Measurements from ENCODE around the gene ADSS1.

DNA sequence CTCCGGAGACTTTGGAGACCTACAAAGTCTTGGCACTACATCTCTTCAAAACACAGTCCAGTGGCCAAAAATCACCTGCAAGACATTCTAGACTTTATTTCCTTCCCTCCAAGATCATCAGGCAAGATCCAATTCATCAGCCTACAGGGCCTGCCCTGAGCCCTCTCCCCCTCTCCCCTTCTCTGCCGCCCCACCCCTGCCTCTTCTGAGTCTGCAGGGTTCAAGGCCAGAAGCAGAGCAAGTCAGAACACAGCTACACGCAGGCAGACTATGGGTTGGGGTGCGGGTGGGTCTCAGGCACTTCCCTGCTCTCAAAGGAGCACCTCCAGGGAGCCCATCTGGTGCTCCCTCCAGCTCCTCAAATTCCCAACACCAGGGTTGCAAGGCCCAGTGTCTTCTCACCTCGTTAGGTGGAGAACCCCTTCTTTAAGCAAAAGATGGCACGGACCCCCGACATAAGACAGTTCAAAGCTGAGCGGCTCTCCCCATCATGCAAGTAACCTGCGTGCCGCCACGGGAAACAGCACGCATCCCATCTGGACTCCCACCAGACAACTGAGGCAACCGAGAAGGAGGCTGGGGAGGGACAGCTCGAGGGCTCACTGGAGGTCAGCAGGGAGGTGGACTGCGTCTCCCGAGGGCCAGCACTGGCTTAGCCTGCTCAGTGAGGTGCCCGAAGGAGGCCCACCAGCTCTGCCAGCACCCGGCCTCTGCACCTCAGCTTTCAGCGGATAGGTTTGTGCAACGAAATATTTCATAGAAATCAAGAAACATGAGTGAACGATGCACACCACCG is 40.2 kb upstream of the ADSS1 start:
- TF ChIP-seq, protein P1, sequence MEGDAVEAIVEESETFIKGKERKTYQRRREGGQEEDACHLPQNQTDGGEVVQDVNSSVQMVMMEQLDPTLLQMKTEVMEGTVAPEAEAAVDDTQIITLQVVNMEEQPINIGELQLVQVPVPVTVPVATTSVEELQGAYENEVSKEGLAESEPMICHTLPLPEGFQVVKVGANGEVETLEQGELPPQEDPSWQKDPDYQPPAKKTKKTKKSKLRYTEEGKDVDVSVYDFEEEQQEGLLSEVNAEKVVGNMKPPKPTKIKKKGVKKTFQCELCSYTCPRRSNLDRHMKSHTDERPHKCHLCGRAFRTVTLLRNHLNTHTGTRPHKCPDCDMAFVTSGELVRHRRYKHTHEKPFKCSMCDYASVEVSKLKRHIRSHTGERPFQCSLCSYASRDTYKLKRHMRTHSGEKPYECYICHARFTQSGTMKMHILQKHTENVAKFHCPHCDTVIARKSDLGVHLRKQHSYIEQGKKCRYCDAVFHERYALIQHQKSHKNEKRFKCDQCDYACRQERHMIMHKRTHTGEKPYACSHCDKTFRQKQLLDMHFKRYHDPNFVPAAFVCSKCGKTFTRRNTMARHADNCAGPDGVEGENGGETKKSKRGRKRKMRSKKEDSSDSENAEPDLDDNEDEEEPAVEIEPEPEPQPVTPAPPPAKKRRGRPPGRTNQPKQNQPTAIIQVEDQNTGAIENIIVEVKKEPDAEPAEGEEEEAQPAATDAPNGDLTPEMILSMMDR (IDR thresholded peaks at IDR 0.05): no peak
- TF ChIP-seq POLR2A (IDR thresholded peaks at IDR 0.05): no peak

Data from esophagus squamous epithelium (tissue), 4 donors.